SK-N-SH treated with all-trans-retinoic acid at 6 μM for 48 hours (cell line): ENCODE data around the gene ZNF500.

Source experiments
- BACH2 ChIP-seq: fragments of 250-450 bp; sonication (Bioruptor Pico); IDR thresholded peaks from 2 replicates; pipeline ENCODE4 v1.9.0; 2021; ENCODE audit warnings: mild to moderate bottlenecking, borderline replicate concordance
- PATZ1 ChIP-seq: fragments of 250-450 bp; sonication (Bioruptor Pico); IDR thresholded peaks from 2 replicates; pipeline ENCODE4 v1.8.0; 2020; ENCODE audit warnings: mild to moderate bottlenecking, moderate library complexity, borderline replicate concordance
- ZFP3 ChIP-seq: fragments of 250-450 bp; sonication (Bioruptor Pico); IDR thresholded peaks from 2 replicates; pipeline ENCODE4 v1.5.0; 2020; ENCODE audit warnings: mild to moderate bottlenecking, moderate library complexity

GRCh38 chr16:4698321-4699045 lies 68.5 kb downstream of the ZNF500 start:
- TF ChIP-seq ZFP3 (CRISPR knock-in tag) (no peak), PATZ1 (CRISPR knock-in tag) (no peak), BACH2 (CRISPR knock-in tag) (no peak)
